Frontal cortex (tissue), 4 donors: ENCODE data around the gene EPOP. TPM values are rescaled to one million over a fixed set of nuclear protein-coding genes. Genes with fewer than 3 reads are reported as not detected.

ENCODE experiments used
- DNase-seq, 2 donors: peaks; one replicate each; pipeline ENCODE4 v3.0.0; 2012; ENCODE audit warnings: low spot score in 2 of 2
- FAIRE-seq: peaks from 2 replicates; lab custom pipeline; 2012; peaks lifted over from hg19 to GRCh38; lab: Jason Lieb, UNC
- total RNA-seq: library from RNA; depleted of rRNA; stranded (reverse); fragments of >200 nt; gene quantifications from one replicate; pipeline ENCODE4 v1.2.3, GENCODE V29; 2014
- donor health status: control.
- donor health status: control.
- donor health status: control.

Gene EPOP
- total RNA-seq, 1 donor from 2014 or later: 0.82 TPM

DNA sequence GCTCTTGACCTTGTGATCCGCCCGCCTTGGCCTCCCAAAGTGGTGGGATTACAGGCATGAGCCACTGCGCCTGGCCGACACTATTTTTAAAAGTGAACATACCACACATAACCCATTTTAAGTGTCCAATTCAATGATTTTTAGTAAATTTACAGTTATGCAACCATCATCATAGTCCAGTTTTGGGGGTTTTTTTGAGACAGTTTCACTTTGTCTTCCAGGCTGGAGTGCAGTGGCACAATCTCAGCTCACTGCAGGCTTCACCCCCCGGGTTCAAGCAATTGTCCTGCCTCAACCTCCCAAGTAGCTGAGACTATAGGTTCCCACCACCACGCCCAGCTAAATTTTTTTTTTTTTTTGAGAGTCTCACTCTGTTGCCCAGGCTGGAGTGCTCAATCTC, 3.1 kb upstream of the EPOP start:
- DNase-seq (no peak), FAIRE-seq (no peak)

DNA sequence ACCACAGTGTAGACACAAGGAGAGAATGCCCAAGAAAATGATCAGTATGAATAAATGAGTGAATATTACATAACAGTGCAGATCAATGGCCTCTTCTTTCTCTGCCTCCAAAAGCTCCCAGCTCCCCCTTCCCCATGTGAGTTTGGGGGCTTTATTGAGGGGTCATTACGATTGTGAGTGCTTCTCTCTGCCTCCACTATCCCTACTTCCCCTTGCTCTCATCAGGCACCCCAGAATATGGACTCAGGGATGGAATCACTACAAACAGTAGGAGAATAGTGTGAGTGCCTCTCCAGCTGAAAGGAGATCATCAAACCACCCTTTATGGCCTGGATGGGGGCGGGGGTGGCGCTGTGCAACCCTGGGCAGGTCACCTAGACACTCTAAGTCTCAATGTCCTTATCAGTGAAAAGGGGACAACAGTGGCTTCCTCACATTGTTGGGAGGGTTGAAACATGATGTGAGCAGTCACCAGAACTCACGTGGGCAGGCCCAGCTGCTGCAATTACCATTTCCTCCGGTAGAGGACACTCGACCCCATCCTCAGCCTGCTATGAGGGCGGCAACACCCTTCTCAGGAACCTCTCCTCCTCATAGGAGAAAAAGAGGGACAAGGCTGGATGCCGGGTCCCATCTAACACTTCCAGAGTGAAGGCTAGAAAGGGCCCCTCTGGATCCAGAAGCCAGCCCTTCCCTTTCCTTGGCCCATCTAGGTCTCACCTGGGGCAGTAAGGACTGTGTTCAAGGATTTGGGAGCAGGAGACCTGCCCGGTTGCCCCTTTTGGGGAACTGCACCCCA, 2.1 kb upstream of the EPOP start:
- DNase-seq (peak; percentile 74 to 84), FAIRE-seq (no peak)

DNA sequence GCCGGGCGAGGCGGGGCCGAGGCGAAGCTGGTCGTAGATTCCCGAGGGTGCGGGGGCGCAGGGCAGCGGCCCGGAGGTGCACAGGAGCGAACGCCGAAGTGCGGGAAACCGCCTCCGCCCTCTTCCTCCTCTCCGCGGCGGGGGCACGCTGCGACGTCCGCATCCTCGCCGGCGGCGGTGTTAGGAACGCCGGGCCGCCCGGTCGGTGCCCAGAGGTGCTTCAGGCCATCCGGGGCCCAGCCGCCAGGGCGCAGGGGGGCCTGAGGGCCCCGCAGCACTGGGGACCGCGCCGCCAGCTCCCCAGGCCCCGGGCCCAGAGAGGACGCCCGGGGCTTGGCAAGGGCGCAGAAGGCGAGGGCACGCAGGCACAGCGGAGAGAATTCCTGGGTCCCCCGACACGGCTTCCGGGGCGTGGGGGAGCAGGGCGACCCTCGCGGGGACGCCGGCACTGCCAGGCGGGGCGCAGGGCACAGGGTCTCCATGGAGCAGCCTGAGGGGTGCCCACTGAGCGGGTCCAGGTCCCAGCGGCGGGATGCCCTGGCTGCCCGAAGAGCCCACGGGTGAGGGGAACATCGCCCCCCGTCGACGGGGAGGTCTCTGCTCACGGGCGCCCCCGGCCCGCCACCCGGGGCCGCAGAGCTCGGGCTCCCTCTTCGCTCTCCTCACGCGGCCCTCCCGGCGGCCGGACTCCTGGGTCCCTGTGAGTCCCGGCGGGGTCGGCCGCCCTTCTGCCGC, 576 bp downstream of the EPOP start:
- FAIRE-seq: no peak
- peak in 1 of 2 donors; percentile 55 for DNase-seq

DNA sequence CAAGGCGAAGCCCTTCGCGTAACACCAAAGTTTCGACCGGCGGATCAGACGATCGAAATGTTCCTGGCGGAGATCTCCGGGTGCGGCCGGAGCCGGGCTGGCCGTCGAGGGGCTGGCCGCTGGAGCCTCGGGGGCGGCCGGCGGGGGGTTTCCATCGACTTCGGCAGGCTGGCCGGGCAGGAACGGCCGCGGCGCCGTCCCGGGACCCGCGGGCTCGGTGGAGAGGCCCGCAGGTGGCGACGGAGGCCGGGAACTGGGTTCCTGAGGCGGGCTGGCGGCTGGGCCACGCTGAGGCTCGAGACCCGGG, 1.1 kb downstream of the EPOP start:
- no peak for DNase-seq
- no peak for FAIRE-seq

DNA sequence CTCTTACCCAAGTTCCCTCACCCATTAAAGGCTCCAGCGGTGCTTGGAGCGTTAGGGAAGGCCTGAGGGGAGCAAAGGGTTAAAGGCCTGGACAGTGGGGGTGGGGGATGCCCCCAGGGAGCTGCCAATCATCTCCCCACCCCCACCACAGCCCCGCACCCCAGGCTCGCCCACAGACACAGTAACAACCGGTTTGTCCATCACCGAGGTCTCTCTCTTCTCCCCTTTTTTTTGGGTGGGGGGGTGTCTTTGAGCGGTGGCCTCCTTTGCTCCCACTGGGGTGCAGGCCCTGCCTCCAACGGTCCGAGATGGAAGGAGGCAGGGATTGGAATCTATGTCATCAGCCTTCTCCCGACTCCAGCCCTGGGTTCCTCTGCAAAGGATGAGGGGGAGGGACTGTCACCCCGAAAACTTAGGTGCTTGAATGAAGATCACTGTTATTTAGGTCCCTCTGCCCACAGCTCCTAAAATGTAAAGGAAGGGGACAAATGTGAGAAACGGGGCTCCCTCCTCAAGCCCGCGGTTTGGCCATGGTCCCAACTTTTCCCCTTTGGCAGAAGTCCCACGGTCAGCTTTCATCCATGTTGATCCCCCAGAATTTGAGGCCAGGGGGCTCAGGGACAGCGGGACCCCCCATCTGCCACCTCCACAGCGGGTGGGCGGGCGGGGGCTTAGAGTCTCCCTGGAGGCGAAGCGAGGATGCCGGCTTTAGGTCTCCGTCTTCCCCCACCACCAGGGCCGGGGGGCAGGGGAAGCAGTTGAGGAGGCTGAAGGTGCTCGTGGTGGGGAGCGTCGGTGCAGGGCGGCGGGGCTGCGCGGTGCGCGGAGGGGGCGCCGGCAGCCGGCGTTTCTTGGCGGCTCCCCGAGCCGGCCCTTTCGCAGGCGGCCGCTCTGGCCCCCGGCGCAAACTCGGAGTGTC, 1.7 kb downstream of the EPOP start:
- FAIRE-seq (no peak), DNase-seq (no peak)

DNA sequence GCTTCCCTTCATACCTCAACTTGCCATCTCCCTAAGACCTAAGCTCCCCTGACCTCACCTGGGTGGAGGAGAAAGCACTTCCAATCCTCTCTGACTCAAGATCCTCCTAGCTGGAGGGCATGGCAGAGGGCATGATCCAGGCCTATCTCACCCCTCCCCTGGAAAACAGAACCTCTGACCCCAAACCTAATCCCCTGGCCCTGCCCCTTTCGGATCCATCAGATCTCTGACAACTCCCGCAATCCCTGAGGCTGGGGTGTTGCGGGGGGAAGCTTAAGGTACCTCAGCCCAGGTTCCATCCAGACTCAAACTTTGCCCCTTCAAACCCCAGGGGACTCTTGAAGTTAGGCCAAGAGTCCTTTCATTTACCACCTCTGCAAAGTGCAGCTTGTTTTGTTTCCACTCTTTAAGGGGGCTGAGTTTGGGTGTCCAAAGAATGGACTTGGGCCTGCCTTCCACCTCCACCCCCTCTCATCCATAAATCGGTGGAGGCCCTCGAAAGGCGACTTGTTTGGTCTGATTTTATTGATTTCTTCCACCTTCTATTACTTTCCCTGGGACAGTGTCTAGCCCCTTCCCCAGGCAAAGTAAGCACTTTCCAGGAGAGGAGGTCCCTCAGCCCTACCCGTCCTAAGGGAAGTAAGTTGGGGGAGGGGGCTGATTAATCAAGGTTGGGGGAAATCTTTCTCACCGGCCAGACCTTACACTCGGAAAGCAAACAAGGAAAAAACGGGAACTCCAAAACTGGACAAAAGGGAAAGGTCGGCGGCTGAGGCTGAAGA, 2.6 kb downstream of the EPOP start:
- no peak for FAIRE-seq
- DNase-seq: no peak

DNA sequence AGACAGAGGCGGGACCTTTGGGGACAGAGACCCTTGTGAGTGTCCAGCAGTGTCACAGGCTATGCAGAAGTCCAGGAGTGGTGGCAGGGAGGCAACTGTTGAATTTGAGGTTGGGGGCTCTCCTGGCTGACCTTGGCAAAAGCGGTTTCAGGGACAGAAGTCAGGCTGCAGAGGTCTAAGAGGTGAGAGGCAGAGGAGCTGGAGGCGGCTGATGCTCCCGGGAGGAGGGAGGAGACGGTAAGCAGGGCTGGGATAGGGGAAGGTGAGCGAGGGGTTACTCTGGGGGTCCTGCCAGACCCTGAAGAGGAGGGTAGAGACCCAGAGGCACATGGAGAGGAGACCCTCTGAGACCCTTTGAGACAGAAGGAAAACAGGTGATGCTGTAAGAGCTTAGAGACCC, 5.2 kb downstream of the EPOP start:
- no peak for DNase-seq
- no peak for FAIRE-seq

DNA sequence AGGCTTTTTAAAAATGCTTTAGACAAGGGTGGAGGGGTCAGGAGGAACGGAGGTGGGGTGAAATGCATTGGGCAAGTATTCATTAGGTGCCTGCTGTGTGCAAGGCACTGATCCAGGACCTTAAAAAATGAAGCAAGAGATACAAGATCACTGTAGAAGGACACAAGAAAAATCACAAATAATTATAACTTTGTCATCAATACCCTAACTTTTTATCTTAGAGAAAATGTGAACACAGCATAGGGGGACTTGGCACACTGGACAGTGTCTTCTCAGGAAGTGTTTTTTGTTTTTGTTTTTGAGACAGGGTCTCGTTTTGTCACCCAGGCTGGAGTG, 7.0 kb downstream of the EPOP start:
- DNase-seq (no peak), FAIRE-seq (no peak)

DNA sequence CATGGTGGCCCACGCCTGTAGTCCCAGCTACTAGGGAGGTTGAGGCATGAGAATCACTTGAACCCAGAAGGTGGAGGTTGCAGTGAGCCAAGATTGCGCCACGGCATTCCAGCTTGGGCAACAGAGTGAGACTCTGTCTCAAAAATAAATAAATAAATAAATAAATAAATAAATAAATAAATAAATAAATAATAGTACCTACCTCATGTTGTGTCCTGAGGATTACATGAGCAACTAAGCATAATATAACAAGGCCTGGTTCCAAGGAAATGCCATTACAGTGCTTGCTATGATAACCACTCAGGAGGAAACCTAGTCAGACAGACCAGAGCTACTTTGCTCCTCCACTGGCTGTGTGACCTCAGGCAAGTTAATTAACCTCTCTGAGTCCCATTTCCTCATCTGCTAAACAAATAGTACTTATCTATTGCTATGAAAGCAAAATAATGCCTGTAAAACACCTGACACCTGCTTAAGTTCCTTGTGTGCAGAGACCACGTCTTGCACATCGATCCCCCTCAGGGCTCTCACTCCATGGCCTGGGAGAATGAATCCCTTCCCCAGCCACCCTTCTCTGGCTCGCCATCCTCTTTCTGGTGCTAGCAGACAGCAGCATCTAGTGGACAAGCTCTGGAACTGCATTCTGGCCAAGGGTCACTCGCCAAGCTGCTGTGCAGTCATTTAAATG, 7.5 kb downstream of the EPOP start:
- no peak for FAIRE-seq
- DNase-seq: peak; percentile 75 to 80

DNA sequence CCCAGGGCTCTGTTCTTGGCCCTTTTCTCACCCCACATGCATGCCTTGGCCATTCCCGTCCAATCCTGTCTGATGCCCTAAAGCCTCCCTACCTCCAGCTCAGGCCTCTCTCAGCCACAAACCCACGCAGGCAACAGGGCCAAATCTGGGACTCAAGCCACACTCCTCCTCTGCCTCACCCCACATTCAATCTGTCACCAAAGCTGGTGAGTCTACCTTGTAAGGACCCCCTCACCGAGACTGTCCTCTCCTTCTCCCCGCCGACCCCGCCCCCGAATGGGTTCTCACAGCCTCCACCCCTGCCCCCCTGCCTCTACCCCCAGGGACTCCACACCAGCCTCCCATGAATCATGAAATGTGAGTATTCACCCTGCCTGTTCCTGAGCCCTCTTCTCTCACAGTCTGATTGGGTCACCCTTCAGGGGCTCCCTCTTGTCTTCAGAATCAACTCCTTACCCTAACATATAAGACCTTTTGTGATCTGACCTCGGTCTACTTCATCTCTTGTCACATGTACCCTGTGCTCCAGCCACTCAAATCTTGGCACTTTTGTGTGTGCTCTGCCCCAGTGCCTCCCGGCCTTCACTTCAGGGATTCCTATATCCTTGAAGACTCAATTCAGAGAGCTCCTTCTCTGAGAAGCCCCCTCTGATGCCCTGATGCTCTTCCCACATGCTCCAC, 10.7 kb downstream of the EPOP start:
- no peak for FAIRE-seq
- peak in 1 of 2 donors; percentile 4 for DNase-seq

DNA sequence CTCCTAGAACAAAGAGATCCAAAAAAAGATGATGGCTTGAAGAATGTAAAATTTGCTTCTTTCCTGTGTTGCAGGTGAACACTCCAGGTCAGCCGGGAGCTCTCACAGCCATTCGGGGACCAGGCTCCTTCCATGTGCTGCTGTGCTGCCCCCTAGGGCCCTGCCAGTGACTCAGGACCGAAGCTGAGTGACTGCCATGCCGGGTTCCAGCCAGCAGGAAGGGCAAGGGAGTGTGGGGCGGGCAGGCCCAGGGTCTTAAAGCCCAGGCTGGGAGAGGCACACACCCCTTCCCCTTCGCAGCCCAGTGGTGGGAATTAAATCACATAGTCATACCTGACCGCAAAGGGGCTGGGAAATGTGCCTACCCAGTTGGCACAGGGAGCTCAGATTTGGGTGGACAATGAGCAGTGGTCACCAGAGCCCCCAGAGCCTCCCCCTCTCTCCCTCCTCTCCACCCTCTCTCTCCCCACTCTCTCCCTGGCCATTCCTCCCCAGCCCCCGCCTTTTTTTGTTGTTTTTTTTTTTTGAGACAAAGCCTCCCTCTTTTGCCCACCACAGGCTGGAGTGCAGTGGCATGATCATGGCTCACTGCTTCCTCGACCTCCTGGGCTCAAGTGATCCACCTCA, 11.5 kb downstream of the EPOP start:
- DNase-seq: peak in 1 of 2 donors; percentile 58
- FAIRE-seq: no peak

DNA sequence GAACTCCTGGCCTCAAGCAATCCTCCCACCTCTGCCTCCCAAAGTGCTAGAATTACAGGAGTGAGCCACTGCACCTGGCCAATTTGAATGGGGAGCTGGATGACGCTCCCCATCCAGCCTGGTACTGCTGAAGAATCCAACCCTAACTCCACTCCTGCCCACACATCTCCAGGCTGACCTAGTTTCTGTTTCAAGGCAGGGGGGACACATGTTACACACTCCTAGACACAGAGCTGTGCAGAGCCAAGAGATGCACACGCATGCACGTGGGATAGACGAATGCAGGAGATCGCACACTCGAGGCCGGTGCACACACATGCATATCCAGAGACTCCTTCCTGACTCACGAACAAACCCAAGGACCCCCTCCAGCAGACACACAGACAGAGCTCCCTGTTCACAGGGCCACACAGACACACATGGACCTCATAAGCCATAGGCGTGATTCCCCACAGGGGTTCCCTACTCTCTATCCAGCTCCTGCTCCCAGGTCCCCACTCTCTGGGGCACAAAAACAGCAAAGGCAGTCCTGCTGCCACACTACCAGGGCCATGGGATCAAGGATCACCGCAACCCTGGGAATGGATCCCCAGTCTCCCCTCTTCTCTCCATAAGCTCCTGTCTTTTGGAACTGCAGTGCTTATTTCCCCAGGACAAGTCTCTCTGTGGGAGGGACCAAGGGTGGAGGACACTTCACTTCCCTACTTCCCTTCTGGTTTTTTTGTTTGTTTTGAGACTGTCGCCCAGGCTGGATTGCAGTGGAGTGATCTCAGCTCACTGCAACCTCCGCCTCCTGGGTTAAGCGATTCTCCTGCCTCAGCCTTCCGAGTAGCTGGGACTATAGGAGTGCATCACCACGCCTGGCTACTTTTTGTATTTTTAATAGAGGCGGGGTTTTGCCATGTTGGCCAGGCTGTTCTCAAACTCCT, 14.4 kb downstream of the EPOP start:
- FAIRE-seq (no peak), DNase-seq (peak in 1 of 2 donors; percentile 11)

DNA sequence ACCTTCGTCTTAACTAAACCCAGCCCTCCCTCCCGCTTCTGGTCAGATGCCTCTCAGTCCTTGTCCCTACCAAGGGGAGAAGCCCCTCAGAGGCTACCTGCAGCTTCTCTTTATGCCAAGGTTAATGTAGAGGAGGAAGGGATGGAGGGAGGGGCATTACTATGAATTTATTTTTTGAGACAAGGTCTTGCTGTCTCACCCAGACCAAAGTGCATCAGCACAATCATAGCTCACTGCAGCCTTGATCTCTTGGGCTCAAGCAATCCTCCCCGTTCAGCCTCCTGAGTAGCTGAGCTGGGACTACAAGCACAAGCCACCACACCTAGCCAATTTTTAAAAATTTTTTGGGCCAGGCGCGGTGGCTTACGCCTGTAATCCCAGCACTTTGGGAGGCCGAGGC, 15.3 kb downstream of the EPOP start:
- DNase-seq (no peak), FAIRE-seq (no peak)

DNA sequence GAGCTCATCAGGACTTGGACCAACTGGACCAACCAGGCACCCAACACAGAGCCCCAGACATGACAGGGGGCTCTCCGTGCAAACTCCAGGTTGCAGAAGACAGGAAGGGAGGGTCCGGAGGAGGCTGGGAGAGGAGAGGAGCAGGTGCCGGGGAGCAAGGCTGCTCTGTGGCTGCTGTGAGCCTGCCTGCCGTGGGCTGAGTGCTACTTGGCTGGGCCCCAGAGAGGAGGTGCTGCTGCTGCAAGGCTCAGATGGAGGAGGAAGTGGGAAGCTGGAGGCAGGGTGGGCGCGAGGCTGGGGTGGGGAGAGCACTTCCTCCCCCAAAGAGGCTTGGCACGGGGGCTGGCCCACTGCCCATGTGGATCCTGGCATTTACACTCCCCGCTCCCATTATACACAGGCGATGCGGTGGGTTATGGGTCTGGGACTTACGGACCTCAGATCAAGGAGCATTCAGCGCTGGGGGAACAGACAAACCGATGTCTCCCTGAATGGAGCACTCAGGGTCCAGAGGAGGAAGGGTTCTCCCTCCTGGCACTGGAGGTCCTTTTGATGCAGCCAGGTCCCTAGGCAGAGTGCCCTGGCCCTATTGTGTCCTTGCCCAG, 15.9 kb downstream of the EPOP start:
- FAIRE-seq (no peak), DNase-seq (peak in 1 of 2 donors; percentile 34)

DNA sequence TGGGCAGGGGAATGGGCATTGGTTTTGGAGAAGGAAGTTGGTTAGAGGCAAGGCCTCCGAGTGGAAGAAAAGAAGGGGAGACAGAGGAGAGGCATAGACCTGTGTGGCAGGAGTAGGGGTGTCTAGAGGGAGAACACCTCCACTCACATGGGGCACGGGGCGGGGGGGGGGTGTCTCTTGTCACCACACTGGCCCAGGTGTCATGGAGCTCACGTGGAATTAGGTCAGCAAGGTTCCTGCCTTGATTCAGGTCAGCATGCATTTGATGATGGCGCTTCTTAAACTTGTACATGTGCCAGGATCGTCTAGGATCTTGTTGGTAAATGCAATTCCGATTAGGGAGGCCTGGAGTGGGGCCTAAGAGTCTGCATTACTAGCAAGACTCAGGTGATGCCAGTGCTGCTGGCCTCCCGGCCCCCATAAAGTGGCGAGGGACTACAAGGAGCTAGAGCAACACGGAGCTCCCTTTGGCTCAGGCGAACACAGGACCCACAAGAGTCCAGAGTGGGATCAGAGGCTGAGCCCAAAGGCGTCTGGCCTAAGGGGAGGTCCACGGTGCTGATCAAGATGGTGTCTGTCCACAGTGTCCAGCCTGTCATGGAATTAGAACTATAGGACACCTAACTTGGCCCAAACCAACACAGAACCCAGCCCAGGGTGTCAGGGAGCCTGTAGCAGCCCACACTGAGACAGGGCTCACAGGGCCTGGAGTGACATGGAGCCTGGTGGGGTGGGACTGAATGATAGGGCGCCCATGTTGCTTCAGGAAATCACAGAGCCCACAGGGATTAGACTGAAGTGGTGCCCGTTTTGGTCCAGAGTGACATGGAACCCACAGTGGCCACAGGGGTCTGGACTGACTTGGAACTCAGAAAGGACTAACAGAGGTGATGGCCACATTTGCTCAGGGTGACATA, 16.7 kb downstream of the EPOP start:
- FAIRE-seq (no peak), DNase-seq (peak in 1 of 2 donors; percentile 1)
